GM21526 (cell line): ENCODE data around the gene TMEM141.
"Not testable (repeated sequence)": the region's sequence is repeated elsewhere in the genome, so short reads cannot be mapped to it uniquely, and the experiment has no call there.

Experiments
- ATAC-seq: cut with Tn5 transposase; IDR thresholded peaks from one replicate; pipeline ENCODE4 v1.9.1; 2021; ENCODE audit warnings: moderate library complexity; ENCODE audit not compliant: unreplicated experiment, low FRiP score

Gene TMEM141

DNA sequence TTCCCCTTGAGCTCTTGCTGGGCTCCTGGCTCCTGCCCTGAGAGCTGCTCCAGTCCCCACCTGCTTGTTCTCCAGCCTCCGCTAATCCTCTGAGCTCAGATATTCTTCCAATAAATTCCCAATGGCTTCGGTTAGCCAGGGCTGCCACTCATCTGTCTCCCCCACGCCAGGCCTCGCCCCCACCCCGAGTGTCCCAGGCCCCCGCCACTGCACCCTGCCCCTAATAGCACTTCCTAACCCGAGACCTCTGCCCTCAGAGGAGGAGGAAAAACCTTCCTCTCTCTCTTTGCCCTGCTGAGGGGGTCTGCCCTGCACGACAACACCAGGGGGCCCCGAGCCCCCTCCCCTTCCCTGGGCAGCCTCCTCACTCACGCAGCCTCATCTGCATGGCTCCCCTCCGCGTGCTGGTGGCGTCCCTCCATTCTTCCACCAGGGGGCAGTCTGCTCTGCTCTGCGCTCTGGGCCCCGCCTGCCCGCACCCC lies 21.4 kb upstream of the TMEM141 start:
- no peak for ATAC-seq

- no peak for ATAC-seq
Observed at GRCh38 chr9:136771907-136772415, 19.2 kb upstream of the TMEM141 start.

- ATAC-seq, result no peak
Observed at GRCh38 chr9:136773386-136774044, 17.6 kb upstream of the TMEM141 start.

DNA sequence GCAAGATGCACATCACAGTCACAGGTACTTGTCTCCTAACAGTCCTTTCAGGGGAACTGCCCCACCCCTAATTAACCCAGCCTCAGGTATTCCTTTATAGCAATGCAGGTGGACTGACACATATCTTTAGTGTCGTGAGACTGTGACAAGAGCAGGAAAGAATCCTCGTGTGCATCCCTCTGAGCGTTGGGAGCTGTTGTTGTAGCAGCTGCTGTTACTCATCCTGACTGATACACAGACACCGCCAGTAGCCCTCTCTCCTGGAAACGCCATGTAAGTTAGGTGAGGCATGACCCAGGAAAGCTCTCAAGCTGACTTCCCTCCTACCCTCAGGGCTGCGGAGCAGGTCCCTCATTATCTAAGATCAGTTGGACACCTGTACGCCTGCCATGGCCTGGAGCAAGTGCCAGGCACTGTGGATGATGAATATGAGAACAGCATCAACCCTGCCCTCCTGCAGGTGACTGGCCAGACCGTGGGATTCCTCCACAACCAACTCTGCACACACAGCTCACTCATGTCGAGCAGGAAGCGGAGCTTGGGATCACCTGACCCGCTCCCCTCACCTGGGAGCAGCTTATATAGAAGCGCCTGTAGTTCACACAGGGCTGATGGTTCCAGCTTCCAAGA lies 16.6 kb upstream of the TMEM141 start:
- no peak for ATAC-seq

DNA sequence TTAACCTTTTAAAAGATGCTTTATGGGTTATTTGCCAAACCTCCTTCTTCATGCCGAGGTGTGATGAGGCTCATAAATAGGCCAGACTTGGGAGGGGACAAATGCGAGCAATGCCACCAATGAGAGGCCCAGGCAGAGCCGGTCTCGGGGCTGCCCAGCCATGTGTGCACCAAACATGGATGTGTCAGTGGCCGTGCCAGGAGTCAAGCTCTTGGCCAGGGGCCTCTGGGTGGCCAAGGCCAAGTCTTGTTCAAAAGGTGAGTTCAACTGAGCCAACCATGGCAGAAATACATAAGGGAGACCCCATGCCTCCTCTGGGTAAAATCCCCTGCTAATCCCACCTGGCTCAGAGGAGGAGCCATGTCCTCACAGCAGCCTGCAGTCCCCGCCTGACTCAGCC lies 16.0 kb upstream of the TMEM141 start:
- ATAC-seq, result no peak

DNA sequence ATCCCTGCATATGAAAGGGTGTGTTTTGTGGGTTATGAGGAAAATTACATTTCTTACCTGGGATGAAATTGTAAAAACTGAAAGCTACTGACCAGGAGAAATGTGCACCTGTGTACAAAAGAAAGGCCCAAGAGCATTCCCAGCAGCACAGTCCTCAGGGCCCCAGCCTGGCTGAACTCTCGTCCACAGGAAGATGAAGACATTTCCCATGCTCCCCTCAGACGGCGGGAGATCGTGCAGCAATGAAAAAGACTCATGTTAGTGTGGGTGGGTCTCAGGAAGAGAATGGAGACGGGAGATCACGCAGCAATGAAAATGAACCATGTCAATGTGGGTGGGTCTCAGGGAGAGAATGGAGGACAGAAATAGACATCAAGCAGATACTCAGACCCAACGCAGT lies 14.2 kb upstream of the TMEM141 start:
- no peak for ATAC-seq

- ATAC-seq, result no peak
Observed at GRCh38 chr9:136777359-136777758, 13.8 kb upstream of the TMEM141 start.

DNA sequence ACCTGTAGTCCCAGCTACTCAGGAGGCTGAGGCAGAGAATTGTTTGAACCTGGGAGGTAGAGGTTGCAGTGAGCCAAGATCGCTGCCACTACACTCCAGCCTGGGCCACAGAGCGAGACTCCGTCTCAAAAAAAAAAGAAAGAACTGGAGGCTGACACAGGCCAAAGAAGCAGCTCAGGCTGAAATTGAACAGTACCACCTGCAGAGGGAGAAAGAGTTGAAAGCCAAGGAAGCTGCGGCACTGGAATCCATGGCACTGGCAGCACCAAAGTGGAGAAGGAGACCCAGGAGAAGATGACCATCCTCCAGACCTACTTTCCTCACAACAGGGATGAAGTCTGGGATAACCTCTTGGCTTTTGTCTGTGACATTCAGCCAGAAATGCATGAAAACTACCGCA lies 11.3 kb upstream of the TMEM141 start:
- ATAC-seq, result no peak

GRCh38 chr9:136782452-136782851 lies 8.7 kb upstream of the TMEM141 start:
- ATAC-seq, result no peak

- ATAC-seq, result no peak
Observed at GRCh38 chr9:136784249-136784996, 6.7 kb upstream of the TMEM141 start.

DNA sequence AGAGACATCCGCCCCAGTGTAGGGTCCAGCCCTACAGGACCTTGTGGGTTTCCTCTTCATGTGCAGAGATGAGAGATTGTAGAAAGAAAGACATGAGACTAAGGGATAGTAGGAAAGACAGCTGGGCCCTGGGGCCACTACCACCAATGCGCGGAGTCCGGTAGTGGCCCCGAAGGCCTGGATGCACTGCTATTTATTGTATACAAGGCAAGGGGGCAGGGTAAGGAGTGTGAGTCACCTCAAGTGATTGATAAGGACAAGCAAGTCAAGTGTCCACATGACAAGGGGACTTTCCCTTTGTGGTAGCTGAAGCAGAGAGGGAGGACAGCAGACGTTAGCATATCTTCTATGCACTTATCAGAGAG lies 6.2 kb upstream of the TMEM141 start:
- no peak for ATAC-seq

DNA sequence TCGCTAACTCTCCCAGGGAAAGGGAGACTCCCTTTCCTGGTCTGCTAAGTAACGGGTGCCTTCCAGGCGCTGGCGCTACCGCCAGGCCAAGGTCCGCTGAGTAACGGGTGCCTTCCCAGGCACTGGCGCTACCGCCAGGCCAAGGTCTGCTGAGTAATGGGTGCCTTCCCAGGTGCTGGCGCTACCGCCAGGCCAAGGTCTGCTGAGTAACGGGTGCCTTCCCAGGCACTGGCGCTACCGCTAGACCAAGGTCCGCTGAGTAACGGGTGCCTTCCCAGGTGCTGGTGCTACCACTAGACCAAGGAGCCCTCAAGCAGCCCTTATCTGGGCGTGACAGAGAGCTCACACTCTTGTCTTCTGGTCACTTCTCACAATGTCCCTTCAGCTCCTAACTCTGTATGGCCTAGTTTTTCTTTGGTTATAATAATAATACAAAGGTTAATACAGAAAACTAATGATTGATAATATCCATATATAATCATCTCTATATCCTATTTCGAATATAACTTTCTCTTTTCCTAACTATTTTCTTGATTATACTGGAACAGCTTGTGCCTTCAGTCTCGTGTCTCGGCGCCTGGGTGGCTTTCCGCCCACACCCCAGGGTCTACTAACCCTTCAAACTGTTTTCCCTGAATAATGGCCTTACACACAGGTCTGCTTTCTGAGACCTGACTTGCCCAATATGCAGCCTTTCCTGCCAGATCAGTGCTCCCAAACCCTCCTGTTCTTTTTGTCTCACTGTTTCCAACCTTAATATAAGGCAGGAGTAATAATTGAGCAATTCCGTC lies 5.4 kb upstream of the TMEM141 start:
- ATAC-seq, result not testable (repeated sequence)

DNA sequence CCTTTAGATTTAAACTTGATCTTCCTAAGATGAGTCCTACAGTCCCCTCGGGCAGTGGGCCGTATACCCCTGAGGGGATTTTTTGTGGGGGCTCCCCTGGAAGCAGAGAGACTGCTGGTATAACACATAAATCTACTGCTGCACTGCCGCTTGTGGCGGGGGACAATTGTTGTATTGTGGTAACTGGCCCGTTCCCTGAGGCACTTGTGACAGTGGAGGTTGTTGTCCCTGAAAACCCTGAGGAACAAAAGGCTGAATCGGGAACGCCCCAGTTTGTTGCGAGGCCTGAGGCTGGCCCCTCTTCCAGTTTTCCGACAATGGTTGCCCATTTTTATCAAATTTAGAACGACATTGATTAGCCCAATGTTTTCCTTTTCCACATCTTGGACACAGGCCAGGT lies 4.7 kb upstream of the TMEM141 start:
- no peak for ATAC-seq

DNA sequence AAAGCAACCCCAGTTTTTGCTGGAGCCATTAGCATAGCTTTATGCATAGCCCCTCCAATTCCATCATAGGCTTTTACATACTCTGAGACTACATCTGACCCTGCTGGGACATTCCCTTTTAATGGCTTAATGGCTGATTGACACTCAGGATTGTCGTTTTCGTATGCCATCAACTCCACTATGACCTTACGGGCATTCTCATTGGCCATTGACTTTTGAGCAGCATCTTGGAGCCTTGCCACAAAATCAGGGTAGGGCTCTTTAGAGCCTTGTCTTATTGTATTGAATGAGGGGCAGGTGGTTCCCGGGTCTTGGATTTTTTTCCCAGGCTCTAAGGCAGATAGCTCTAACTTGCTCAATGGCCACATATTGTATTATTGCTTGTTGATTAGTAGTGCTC lies 4.2 kb upstream of the TMEM141 start:
- ATAC-seq, result not testable (repeated sequence)

DNA sequence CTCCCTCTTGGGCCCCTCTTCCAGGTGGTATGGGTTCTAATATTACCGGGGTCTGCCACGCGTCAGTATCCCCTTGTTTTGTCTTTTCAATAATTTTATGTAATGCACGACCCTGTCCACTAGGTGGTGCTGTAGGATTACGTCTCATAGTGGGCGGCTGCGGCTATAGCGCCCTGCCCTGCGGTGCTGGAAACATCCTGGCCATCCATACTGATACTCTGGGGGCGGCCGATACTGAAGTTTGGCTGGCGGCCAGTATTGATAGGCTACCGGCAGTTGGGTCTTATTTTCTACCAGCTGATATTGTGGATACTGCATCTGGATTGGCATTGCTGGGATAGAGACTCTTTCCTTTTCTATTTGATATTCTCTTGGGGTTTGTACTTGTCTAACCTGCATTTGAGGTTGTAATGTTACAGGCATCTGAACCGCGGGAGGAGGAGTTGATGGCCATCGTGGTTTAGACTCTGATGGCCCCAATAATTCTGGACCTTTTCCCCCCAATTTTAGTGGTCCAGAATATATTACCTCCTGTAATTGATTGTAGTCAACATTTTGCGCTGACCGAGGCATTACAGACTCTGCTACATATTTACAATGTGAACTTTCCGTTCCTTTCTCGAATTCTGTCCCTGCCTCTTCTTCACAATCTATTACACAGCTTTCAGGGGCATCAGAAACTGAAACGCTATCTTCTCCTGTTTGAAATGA lies 3.3 kb upstream of the TMEM141 start:
- no peak for ATAC-seq

GRCh38 chr9:136788644-136789522 lies 2.3 kb upstream of the TMEM141 start:
- ATAC-seq, result not testable (repeated sequence)

GRCh38 chr9:136789523-136789937 lies 1.6 kb upstream of the TMEM141 start:
- ATAC-seq, result no peak

DNA sequence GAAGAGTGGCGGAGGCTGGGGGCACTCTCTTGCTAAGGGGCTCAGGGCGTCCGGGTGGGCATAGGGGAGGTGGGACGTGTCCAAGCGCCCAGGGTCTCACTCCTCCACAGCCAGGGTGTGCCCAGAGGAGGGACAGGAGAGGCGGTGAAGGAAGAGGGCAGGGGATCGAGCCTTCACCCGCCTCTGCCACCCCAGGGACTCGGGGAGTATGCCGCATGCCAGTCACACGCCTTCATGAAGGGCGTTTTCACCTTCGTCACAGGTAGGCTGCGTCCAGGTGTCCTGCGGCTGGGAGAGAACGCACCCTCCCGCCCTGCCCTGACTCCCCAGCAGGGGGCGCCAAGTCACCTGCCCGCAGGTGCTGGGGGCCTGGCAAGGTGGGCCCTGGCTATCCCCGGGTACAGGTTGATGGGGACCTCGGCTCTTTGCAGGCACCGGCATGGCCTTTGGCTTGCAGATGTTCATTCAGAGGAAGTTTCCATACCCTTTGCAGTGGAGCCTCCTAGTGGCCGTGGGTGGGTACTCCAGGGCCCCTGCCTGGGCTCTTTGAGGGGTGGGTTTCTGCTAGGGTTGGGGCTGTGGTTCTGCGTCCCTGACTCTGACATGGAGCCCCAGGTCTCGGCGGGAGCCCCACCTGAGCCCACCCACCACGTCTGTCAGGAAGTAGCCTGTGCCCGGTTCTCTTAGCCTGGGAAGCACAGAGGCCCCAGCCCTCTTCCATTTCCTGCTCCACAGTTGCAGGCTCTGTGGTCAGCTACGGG lies 552 bp downstream of the TMEM141 start:
- ATAC-seq, result peak; percentile 21
